ENCODE results near the gene GPR18.
A peak's percentile ranks its signal among the peaks of the same experiment; 100 is the strongest.

The GPR18 gene

GRCh38 chr13:99290894-99291293, 32.7 kb upstream of the GPR18 start:
- peak; percentile 55 for DNase-seq

GRCh38 chr13:99289674-99290337, 31.6 kb upstream of the GPR18 start:
- DNase-seq = peak; percentile 73

- no peak for DNase-seq
These were observed 31.1 kb upstream of the GPR18 start for GRCh38 chr13:99289271-99289670.

GRCh38 chr13:99288089-99288488, 29.9 kb upstream of the GPR18 start:
- no peak for DNase-seq

GRCh38 chr13:99287551-99287950, 29.4 kb upstream of the GPR18 start:
- no peak for DNase-seq

GRCh38 chr13:99285432-99286182, 27.4 kb upstream of the GPR18 start:
- no peak for DNase-seq

GRCh38 chr13:99282264-99283231, 24.4 kb upstream of the GPR18 start:
- DNase-seq = peak; percentile 67

- peak; percentile 81 for DNase-seq
These were observed 23.7 kb upstream of the GPR18 start for GRCh38 chr13:99281811-99282263.

- DNase-seq = no peak
These were observed 22.0 kb upstream of the GPR18 start for GRCh38 chr13:99280166-99280565.

- DNase-seq = no peak
These were observed 21.5 kb upstream of the GPR18 start for GRCh38 chr13:99279637-99280036.

GRCh38 chr13:99278843-99279242, 20.7 kb upstream of the GPR18 start:
- DNase-seq = no peak

- DNase-seq = no peak
These were observed 20.0 kb upstream of the GPR18 start for GRCh38 chr13:99278200-99278599.

- no peak for DNase-seq
These were observed 19.4 kb upstream of the GPR18 start for GRCh38 chr13:99277629-99278028.

GRCh38 chr13:99276706-99277105, 18.5 kb upstream of the GPR18 start:
- DNase-seq = no peak

GRCh38 chr13:99275093-99275469, 16.9 kb upstream of the GPR18 start:
- DNase-seq = peak; percentile 66

GRCh38 chr13:99273128-99273527, 14.9 kb upstream of the GPR18 start:
- DNase-seq = peak; percentile 69

- no peak for DNase-seq
These were observed 14.3 kb upstream of the GPR18 start for GRCh38 chr13:99272481-99272880.

- DNase-seq = no peak
These were observed 13.1 kb upstream of the GPR18 start for GRCh38 chr13:99271249-99271648.

- DNase-seq = no peak
These were observed 12.3 kb upstream of the GPR18 start for GRCh38 chr13:99270518-99270917.

GRCh38 chr13:99269627-99270241, 11.6 kb upstream of the GPR18 start:
- DNase-seq = peak; percentile 75

- no peak for DNase-seq
These were observed 10.6 kb upstream of the GPR18 start for GRCh38 chr13:99268822-99269221.

GRCh38 chr13:99267927-99268326, 9.7 kb upstream of the GPR18 start:
- no peak for DNase-seq

GRCh38 chr13:99266827-99267226, 8.6 kb upstream of the GPR18 start:
- no peak for DNase-seq
